AG09309 (cell line): ENCODE data around the gene PRDX1.
"Not testable (repeated sequence)": the region's sequence is repeated elsewhere in the genome, so short reads cannot be mapped to it uniquely, and the experiment has no call there.

ENCODE experiments used
- DNase-seq: peaks from one replicate; pipeline ENCODE4 v3.0.0-alpha.2; 2010; ENCODE audit warnings: low read depth
- H3K4me3 ChIP-seq: 2 replicates; pipeline ENCODE4 v1.5.1; 2011; ENCODE audit warnings: mild to moderate bottlenecking, low read depth, low read length, moderate library complexity; ENCODE audit not compliant: control insufficient read depth
- TF ChIP-seq, protein P1 (sequence below): IDR thresholded peaks from 2 replicates; pipeline ENCODE4 v1.5.1; 2011; ENCODE audit warnings: mild to moderate bottlenecking, low read depth, low read length, inconsistent platforms; ENCODE audit not compliant: insufficient read depth, control insufficient read depth; ENCODE audit errors: missing control alignments

Gene PRDX1

GRCh38 chr1:45479039-45479748 is 42.5 kb downstream of the PRDX1 start:
- TF ChIP-seq, protein P1, sequence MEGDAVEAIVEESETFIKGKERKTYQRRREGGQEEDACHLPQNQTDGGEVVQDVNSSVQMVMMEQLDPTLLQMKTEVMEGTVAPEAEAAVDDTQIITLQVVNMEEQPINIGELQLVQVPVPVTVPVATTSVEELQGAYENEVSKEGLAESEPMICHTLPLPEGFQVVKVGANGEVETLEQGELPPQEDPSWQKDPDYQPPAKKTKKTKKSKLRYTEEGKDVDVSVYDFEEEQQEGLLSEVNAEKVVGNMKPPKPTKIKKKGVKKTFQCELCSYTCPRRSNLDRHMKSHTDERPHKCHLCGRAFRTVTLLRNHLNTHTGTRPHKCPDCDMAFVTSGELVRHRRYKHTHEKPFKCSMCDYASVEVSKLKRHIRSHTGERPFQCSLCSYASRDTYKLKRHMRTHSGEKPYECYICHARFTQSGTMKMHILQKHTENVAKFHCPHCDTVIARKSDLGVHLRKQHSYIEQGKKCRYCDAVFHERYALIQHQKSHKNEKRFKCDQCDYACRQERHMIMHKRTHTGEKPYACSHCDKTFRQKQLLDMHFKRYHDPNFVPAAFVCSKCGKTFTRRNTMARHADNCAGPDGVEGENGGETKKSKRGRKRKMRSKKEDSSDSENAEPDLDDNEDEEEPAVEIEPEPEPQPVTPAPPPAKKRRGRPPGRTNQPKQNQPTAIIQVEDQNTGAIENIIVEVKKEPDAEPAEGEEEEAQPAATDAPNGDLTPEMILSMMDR: no peak
- H3K4me3 ChIP-seq: no peak overlapping the region
- DNase-seq: no peak

- DNase-seq: no peak
- TF ChIP-seq, protein P1: no peak
- no peak overlapping the region for H3K4me3 ChIP-seq
Measured at GRCh38 chr1:45478121-45478814, 43.4 kb downstream of the PRDX1 start.

DNA sequence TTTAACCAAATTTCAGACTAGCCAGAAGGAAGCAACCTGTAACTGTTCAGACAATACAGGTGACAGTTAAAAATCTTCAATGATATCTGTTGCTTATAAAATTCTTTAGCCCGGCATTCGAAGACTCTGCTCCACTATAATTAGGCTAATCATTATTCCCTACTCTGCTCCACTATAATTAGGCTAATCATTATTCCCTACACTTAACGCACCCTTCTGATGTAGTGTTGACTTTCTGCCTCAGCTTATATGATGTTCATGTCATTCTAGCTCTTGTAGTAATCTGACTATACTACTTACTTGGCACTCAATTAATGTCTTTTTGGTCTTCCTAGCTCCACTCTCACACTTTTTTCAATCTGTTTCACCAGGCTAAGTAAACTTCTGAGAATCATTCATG is 44.0 kb downstream of the PRDX1 start:
- TF ChIP-seq, protein P1: no peak
- H3K4me3 ChIP-seq: no peak overlapping the region
- no peak for DNase-seq

DNA sequence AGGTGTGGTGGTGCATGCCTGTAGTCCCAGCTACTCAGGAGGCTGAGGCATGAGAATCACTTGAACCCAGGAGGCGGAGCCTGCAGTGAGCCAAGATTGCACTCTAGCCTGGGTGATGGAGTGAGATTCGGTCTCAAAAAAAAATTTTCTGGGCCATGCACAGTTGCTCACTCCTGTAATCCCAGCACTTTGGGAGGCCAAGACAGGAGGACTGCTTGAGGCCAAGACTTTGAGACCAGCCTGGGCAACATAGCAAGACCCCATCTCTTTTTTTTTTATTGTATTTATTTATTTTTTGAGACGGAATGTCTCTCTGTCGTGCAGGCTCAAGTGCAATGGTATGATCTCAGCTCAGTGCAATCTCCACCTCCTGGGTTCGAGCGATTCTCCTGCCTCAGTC is 47.5 kb downstream of the PRDX1 start:
- H3K4me3 ChIP-seq, DNase-seq: not testable (repeated sequence)

DNA sequence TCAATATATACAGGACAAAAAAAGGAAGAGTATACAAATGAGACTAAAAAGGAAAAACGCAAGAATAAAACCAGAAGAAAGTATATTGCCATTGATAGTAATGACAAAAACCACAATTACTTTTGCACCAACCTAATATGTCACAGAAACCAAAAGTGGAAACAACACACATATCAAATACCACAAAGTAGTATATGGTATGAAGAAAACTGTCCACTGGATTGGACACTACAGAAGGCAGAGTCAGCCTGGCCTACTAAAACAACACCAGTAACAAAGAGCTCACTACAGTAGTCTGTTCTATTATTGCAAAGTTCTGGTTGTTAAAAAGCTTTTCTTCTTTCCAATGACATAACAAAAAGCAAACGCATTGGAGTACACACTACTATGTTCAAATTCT is 48.4 kb downstream of the PRDX1 start:
- no peak overlapping the region for H3K4me3 ChIP-seq
- DNase-seq: no peak
- TF ChIP-seq, protein P1: no peak

DNA sequence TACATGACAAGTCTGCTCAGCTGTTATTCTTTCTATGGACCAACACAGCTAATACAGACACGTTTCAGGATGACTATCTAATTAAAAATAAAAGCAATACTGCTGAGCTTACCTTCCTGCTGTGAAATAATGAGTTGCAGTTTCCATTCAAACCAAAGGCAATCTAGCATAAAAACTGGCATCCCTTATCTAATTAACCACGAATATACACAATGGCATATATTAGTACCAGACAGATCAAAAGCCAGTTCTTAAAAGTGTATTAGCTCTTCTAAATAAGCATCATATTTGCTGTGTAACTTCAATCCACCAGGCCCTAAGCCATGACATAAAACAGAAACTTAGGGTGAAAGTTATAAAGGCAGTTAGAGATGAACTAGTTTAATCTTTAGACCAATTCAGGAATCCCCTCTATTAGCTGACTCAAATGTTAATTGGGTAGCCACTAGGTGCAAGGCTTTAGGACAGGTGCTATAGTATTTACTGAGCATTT is 51.3 kb downstream of the PRDX1 start:
- H3K4me3 ChIP-seq: no peak overlapping the region
- TF ChIP-seq, protein P1: no peak
- DNase-seq: no peak

- H3K4me3 ChIP-seq, DNase-seq: not testable (repeated sequence)
Measured at GRCh38 chr1:45467353-45467752, 54.3 kb downstream of the PRDX1 start.
